ENCODE measurements around the gene ISL1.

Gene ISL1

DNA sequence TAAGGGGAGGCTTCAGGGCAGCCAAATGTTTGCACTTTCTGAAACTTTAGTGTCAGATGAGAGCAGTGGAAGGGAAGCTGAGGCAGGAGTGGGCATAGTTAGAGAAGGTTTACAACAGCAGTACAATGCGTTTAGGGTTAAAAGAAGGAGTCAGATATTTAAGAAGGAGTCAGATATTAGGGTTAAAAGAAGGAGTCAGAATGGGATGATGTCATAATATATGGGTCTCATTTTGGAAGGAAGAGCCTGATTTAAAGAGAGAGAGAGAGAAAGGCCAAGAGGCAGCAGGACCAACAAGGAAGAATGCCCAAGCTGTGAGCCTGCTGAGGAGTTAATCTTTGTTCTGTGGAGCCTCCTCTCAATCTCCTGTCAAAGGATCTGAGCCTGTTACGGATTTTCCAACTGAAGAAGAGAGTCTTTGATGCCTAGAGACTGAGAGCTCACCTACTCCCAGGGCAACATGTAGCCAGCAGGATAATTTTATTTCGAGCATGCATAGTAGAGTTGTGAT is 9.5 kb downstream of the ISL1 start:
- H3K4me3 ChIP-seq (ENCODE audit: low read depth, low read length) = no peak overlapping the region
- no peak for DNase-seq (ENCODE audit: low read depth)
- TF ChIP-seq, protein P1, sequence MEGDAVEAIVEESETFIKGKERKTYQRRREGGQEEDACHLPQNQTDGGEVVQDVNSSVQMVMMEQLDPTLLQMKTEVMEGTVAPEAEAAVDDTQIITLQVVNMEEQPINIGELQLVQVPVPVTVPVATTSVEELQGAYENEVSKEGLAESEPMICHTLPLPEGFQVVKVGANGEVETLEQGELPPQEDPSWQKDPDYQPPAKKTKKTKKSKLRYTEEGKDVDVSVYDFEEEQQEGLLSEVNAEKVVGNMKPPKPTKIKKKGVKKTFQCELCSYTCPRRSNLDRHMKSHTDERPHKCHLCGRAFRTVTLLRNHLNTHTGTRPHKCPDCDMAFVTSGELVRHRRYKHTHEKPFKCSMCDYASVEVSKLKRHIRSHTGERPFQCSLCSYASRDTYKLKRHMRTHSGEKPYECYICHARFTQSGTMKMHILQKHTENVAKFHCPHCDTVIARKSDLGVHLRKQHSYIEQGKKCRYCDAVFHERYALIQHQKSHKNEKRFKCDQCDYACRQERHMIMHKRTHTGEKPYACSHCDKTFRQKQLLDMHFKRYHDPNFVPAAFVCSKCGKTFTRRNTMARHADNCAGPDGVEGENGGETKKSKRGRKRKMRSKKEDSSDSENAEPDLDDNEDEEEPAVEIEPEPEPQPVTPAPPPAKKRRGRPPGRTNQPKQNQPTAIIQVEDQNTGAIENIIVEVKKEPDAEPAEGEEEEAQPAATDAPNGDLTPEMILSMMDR (conservative IDR thresholded peaks at IDR 0.05; ENCODE audit: low read depth, low read length) = no peak

DNA sequence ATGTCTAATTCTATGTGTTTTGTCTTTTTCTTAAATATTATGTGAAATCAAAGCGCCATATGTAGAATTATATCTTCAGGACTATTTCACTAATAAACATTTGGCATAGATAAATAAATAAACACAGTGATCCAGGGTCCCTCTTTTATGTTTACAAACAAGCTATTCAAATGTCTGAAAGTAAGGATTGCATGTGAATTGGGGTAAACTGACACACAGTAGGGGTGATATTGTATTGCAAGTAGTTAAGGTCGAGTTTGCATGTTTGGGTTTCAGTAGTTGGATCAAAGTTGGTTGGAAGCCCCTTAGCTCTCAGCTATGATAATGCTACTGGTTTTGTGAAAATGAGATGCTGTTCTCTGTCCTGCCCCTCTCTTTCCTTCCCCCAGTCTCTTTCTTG is 11.4 kb downstream of the ISL1 start:
- H3K4me3 ChIP-seq (ENCODE audit: low read depth, low read length) = no peak overlapping the region
- no peak for DNase-seq (ENCODE audit: low read depth)
- TF ChIP-seq, protein P1 (conservative IDR thresholded peaks at IDR 0.05; ENCODE audit: low read depth, low read length) = no peak

DNA sequence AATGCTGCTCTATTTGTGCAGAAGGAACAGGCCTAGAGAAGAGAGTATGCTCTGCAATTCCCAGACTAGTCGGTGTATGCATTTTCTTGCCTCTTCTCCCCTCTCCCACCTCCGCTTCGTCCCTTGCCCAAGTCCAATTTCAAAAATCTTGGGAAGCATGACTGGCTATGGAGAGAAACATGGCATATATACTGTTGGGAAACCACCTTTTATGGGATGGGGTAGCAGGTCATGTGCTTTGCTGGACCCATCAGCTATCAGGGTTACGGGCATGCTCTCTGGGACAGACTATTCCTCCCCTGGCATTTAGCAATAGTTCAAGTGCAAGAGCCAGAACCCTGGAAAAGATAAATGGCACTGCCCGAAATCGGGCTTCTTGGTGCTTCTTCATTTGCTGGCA is 12.0 kb downstream of the ISL1 start:
- TF ChIP-seq, protein P1 (conservative IDR thresholded peaks at IDR 0.05; ENCODE audit: low read depth, low read length) = no peak
- no peak overlapping the region for H3K4me3 ChIP-seq (ENCODE audit: low read depth, low read length)
- DNase-seq (ENCODE audit: low read depth) = no peak

DNA sequence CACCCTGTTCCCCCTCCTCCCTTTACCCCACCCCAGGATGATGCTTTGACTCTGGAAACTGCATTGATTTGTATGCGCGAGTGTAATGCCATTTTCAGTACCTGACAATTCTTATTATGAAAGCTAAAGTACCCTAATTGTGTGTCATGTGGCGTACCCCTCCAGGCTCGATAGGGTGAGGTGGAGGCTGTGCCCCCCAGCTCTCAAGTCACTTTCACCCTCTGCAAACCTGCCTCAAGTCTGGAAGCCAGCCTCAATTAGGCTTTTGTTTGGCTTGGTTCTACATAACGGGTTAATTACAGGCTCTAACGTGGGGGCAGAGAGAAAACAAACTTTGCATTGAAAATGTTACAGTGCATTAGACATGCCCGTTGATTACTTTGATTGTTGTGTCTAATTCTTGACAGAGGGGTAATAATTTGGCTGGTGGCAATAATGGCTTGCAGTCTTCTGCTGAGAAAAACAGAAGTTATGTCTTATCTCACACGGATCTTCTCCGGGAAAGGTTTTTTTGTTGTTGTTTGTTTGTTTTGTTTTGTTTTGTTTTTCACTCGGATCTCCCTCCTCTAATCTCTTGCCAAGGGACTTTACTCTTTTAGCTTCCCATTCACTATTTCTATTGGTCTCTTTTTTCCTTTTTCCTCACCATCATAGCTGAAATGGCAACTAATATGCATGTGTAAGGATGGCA is 12.6 kb downstream of the ISL1 start:
- no peak for DNase-seq (ENCODE audit: low read depth)
- no peak overlapping the region for H3K4me3 ChIP-seq (ENCODE audit: low read depth, low read length)
- TF ChIP-seq, protein P1 (conservative IDR thresholded peaks at IDR 0.05; ENCODE audit: low read depth, low read length) = no peak

DNA sequence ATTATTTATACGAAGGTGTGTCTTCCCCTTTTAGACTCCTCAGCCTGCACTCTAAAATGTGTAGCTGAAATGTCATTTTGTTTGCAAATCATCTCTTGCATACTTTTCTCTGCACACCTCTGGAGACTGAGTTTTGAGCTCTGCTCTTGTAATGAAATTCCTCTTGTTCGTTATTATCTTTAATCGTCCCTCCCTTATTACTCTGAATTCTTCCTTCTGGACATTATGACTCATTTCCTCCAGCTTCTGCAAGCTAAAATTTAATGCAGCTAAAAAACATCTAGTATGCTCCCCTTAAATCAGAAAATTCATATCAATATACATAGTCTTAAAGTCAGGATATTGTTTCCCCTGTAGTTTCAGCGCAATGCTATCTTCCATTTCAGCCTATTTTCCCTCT is 13.5 kb downstream of the ISL1 start:
- H3K4me3 ChIP-seq (ENCODE audit: low read depth, low read length) = no peak overlapping the region
- TF ChIP-seq, protein P1 (conservative IDR thresholded peaks at IDR 0.05; ENCODE audit: low read depth, low read length) = no peak
- DNase-seq (ENCODE audit: low read depth) = no peak

DNA sequence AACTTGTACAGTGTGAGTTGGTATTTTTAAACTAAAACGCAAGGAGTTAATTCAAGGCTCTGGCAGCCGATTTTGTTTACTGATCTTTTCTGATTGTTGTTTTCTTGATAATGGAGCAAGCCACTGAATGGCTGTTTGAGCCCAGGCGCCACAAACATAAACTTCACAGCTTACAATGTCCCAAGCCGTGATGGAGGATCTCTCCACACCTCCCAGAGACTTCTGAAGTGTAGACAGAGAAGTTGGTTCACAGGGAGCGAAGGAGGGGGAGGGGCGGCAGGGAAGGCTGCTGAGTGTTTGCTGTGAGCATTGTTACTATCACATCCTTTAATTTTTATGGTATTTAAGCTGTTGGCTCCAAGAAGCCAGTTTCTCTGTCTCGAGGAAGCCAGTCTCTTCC is 14.7 kb downstream of the ISL1 start:
- no peak overlapping the region for H3K4me3 ChIP-seq (ENCODE audit: low read depth, low read length)
- TF ChIP-seq, protein P1 (conservative IDR thresholded peaks at IDR 0.05; ENCODE audit: low read depth, low read length) = no peak
- no peak for DNase-seq (ENCODE audit: low read depth)
